NCI-H748 treated with DMSO at 0.1 percent for 48 hours (cell line): ENCODE measurements around the gene CCR3.

Source experiments
- DNase-seq: peaks from one replicate; lab custom pipeline; 2025; lab: John Stamatoyannopoulos, UW

CCR3 gene

GRCh38 chr3:46276497-46277099 lies 34.3 kb downstream of the CCR3 start:
- DNase-seq = no peak

- no peak for DNase-seq
These were observed 35.2 kb downstream of the CCR3 start for GRCh38 chr3:46277476-46277875.

- DNase-seq = no peak
These were observed 36.8 kb downstream of the CCR3 start for GRCh38 chr3:46278816-46279672.

GRCh38 chr3:46280105-46280797 lies 38.0 kb downstream of the CCR3 start:
- no peak for DNase-seq

GRCh38 chr3:46281551-46281950 lies 39.3 kb downstream of the CCR3 start:
- DNase-seq = no peak

GRCh38 chr3:46282041-46282440 lies 39.8 kb downstream of the CCR3 start:
- DNase-seq = no peak

- DNase-seq = no peak
These were observed 40.4 kb downstream of the CCR3 start for GRCh38 chr3:46282696-46283095.

- DNase-seq = no peak
These were observed 41.7 kb downstream of the CCR3 start for GRCh38 chr3:46283881-46284450.

- DNase-seq = no peak
These were observed 42.9 kb downstream of the CCR3 start for GRCh38 chr3:46284981-46285683.

GRCh38 chr3:46285931-46286619 lies 43.8 kb downstream of the CCR3 start:
- no peak for DNase-seq

GRCh38 chr3:46286947-46287565 lies 44.8 kb downstream of the CCR3 start:
- no peak for DNase-seq

- no peak for DNase-seq
These were observed 47.3 kb downstream of the CCR3 start for GRCh38 chr3:46289551-46289950.

- no peak for DNase-seq
These were observed 47.7 kb downstream of the CCR3 start for GRCh38 chr3:46289966-46290365.

- DNase-seq = no peak
These were observed 48.8 kb downstream of the CCR3 start for GRCh38 chr3:46291046-46291445.

GRCh38 chr3:46293035-46293724 lies 50.9 kb downstream of the CCR3 start:
- DNase-seq = no peak

GRCh38 chr3:46293991-46294833 lies 52.0 kb downstream of the CCR3 start:
- no peak for DNase-seq

- DNase-seq = no peak
These were observed 54.6 kb downstream of the CCR3 start for GRCh38 chr3:46296826-46297225.

- DNase-seq = no peak
These were observed 55.6 kb downstream of the CCR3 start for GRCh38 chr3:46297658-46298423.
